Central memory CD8-positive, alpha-beta T cell (primary cell): ENCODE measurements around the gene GRHL3.

Experiments
- ATAC-seq: fragments of 150-1000 bp; cut with Tn5 transposase; replicated peaks from 2 replicates; pipeline ENCODE4 v1.10.0; 2022; ENCODE audit warnings: mild to moderate bottlenecking, moderate FRiP score, moderate number of reproducible peaks; ENCODE audit not compliant: poor library complexity, severe bottlenecking; ENCODE audit errors: extremely low read depth
- DNase-seq, 2 donors: peaks; one replicate each; pipeline ENCODE4 v3.0.0; 2021; ENCODE audit warnings: low spot score in 2 of 2
- H3K27ac Mint-ChIP-seq: one replicate; pipeline ENCODE4 v1.8.0; 2022; ENCODE audit warnings: low read depth, mild to moderate bottlenecking, moderate library complexity, mixed read lengths
- H3K27me3 Mint-ChIP-seq: one replicate; pipeline ENCODE4 v1.8.0; 2022; ENCODE audit warnings: mixed read lengths
- H3K36me3 Mint-ChIP-seq: one replicate; pipeline ENCODE4 v1.8.0; 2022; ENCODE audit warnings: mild to moderate bottlenecking, moderate library complexity, mixed read lengths; ENCODE audit not compliant: insufficient read depth
- H3K4me1 Mint-ChIP-seq: one replicate; pipeline ENCODE4 v1.8.0; 2022; ENCODE audit warnings: mixed read lengths
- H3K4me3 Mint-ChIP-seq: one replicate; pipeline ENCODE4 v1.8.0; 2022; ENCODE audit warnings: mild to moderate bottlenecking, moderate library complexity, mixed read lengths
- H3K9me3 Mint-ChIP-seq: one replicate; pipeline ENCODE4 v1.8.0; 2022; ENCODE audit warnings: mixed read lengths

GRHL3 gene

DNA sequence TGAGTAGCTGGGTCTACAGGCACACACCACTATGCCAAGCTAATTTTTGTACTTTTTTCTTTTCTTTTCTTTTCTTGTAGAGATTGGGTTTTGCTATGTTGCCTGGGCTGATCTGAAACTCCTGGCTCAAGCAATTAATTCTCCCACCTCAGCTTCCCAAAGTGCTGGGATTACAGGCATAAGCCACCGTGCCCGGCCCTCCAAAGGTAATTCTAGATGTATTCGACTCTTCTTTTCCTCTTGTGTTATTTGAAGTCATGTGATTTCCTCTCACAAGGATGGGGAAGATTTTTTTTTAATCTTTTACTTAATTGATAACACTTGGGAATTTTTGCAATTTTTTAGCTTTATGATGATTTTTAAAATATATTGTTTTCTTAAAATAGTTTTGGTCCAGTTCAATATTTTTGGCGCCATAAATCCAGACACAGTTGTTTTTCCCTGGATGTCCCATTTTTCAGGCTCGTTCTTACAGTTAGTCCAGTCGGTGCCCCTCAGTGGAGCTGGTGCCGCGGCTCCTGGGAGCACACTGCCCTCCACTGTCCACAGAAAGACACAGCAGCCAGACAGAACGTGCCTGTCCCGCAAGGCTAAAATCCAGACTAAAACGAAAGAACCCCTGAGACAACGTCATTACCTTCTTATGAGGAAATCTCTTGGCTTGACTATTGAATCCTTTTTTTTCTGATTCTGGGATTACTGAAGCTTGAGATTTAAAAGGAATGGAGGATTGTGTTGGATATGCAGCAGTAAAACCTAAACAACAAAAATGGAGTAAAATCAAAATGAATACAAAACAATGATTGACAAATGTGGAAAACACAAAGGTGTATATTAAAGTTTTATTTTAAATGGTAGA, 72.0 kb downstream of the GRHL3 start:
- Mint-ChIP-seq H3K27me3 (no peaks in the 10 kb centered on the region), H3K4me3 (peak overlapping the region; percentile 83), H3K27ac (peak overlapping the region; percentile 98), H3K9me3 (no peaks in the 10 kb centered on the region), H3K36me3 (peaks cover 7% of the 10 kb centered on the region), H3K4me1 (peaks cover 17% of the 10 kb centered on the region)
- peak; percentile 39 to 54 for DNase-seq
- ATAC-seq = peak; percentile 69

DNA sequence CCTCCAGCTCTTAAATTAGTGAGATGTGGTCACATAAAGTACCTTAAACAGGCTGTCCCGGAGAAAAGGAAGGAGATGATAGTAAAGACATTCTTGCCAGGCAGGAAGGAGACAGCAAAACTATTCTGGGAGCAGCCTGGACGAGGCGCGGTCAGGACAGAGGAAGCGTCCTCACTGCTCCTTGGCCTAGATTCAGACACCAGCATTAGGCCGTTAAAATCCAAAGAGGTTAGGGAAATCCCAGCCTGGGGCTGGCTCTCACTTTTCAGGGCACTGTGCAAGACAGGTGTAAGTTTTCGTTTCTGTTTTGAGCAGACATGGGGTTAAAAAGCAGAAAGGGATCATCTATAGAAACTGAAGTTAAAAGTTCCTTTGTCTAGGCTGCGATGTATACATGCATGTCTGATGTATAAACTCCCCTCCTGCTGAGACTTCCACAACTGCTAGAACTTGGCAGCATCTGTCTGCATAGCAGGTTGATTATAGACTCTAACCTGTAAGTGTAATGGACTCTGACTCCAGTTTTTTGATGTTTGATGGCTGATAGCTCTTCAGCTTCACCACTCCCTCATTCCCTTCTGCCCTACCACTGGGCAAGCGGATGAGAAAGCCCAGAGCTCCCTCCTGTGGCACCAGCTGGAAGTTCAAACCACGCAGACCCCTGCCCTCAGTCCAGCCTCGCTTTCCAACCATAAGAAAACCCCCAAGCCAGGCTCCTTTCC, 72.9 kb downstream of the GRHL3 start:
- Mint-ChIP-seq H3K4me1 (peaks cover 17% of the 10 kb centered on the region), H3K27ac (peak overlapping the region; percentile 98), H3K27me3 (no peaks in the 10 kb centered on the region), H3K9me3 (no peaks in the 10 kb centered on the region), H3K36me3 (peaks cover 7% of the 10 kb centered on the region), H3K4me3 (peak overlapping the region; percentile 83)
- peak; percentile 71 for ATAC-seq
- DNase-seq = peak; percentile 45 to 46

DNA sequence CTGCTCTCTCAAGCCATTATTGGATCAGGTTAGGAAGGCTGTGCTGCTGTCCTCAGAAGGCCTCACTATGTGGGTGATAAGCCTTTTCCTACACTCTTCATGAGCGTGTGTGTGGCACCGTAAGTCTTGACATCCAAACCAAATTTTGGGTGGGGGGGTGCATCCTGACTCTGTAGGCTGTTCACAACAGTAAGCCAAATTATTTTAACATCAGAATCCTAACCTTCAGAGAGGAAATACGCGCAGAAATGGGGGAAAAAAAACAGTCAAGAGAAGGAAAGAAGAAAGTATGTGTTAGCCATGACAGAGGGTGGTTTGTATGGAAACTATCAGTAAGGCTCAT, 73.4 kb downstream of the GRHL3 start:
- Mint-ChIP-seq H3K9me3 (no peaks in the 10 kb centered on the region), H3K36me3 (peaks cover 7% of the 10 kb centered on the region), H3K4me1 (peaks cover 17% of the 10 kb centered on the region), H3K27me3 (no peaks in the 10 kb centered on the region), H3K27ac (peak overlapping the region; percentile 98), H3K4me3 (peak overlapping the region; percentile 83)
- ATAC-seq = no peak
- no peak for DNase-seq

DNA sequence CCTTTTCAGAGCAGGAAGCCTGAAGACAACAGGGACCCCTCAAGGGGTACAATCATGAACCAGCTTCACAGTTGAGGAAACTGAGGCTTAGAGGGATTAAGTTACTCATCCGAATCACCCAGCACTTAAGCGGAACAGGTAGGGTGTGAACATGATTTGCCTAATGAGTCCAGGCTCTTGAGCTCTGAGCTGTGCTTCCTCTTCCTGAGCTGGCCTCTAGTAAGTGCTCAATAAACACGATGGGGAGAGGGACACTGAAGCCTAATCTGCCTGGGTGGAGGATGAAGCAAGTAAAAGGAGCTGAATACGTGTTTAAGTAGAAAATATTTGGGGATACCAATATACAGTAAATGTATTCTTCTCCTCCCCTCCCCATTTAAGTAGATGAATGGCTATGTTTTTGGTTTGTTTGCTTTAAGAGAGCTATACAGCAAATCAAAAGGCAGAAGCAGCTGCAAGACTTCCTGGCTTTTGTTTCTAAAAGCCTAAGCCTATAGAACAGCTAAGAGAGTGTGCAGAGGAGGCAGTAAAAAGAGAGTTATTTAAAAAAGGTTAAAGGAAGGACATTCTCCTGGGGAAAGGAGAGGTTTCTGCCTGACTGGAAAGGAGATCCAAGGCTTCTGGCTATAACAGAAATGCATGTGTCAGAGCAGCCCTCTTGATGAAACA, 74.0 kb downstream of the GRHL3 start:
- H3K4me3 Mint-ChIP-seq = no peak overlapping the region
- peak overlapping the region; percentile 98 for H3K27ac Mint-ChIP-seq
- H3K4me1 Mint-ChIP-seq = peaks cover 17% of the 10 kb centered on the region
- ATAC-seq (no peak), DNase-seq (no peak)
- peaks cover 7% of the 10 kb centered on the region for H3K36me3 Mint-ChIP-seq
- no peaks in the 10 kb centered on the region for H3K27me3 Mint-ChIP-seq
- H3K9me3 Mint-ChIP-seq = no peaks in the 10 kb centered on the region

DNA sequence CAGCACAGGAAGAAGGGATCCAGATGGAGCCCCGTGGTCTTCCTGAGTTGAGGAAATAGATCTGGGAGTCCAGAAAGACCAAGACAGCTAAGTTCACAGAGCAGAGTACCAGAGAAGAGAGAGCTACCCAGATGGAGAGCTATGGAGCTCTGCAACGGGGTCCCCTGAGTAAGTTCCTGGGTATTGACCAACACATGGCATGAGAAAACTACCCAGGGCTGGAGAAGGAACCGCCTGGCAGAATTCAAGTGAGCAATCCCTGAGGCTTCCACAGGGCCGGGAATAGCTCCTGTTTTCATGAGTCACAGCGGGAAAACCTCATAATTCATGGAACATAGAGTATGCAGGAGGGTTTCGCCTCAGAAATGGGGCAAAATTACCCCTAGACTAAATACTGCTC, 74.7 kb downstream of the GRHL3 start:
- Mint-ChIP-seq H3K4me3 (no peak overlapping the region), H3K36me3 (peaks cover 7% of the 10 kb centered on the region), H3K27ac (no peak overlapping the region), H3K27me3 (no peaks in the 10 kb centered on the region), H3K9me3 (no peaks in the 10 kb centered on the region), H3K4me1 (peaks cover 17% of the 10 kb centered on the region)
- DNase-seq (no peak), ATAC-seq (no peak)

DNA sequence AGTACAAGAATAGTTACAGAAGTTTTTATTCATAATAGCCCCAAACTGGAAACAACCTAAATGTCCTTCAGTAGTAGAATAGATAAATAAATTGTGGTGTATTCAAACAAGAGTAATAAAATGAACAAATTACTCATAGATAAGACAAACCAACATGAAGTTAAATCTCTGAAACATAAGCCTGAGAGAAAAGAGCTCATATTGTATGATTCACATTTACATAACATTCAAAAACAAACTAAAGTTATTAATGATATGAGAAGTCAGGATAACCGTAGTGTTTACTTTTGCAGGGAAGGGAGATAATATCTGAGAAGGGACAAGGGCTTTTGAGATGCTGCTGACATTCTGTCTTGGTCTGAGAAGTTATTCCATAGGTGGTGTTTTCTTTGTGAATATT, 80.9 kb downstream of the GRHL3 start:
- H3K27ac Mint-ChIP-seq = no peak overlapping the region
- H3K4me1 Mint-ChIP-seq = no peaks in the 10 kb centered on the region
- no peaks in the 10 kb centered on the region for H3K27me3 Mint-ChIP-seq
- H3K9me3 Mint-ChIP-seq = no peaks in the 10 kb centered on the region
- no peak overlapping the region for H3K4me3 Mint-ChIP-seq
- no peaks in the 10 kb centered on the region for H3K36me3 Mint-ChIP-seq
- ATAC-seq (no peak), DNase-seq (no peak)

DNA sequence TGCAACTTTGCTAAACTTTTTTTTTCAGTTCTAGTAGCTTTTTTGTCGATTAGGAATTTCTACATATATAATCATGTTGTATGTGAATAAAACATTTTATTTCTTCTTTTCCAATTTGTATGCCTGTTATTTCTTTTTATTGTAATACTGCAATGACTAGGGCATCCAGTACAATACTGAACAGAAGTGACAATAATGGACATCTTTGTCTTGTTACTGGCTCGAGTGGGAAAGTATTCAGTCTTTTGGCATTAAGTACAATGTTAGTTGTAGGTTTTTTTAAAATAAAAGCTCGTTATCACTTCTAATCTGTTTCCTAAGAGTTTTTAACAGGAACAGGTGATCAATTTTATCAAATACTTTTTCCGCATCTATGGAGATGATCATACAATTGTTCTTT, 84.6 kb downstream of the GRHL3 start:
- DNase-seq (no peak), ATAC-seq (no peak)
- Mint-ChIP-seq H3K36me3 (no peaks in the 10 kb centered on the region), H3K27ac (no peak overlapping the region), H3K9me3 (no peaks in the 10 kb centered on the region), H3K27me3 (no peaks in the 10 kb centered on the region), H3K4me3 (no peak overlapping the region), H3K4me1 (no peaks in the 10 kb centered on the region)
